Esophagus muscularis mucosa (tissue), 3 donors: ENCODE measurements around the gene TTYH2.

Experiments used
- EP300 ChIP-seq: sonication (generic); formaldehyde crosslinking; IDR thresholded peaks from one replicate; pipeline ENCODE4 v1.6.1; 2017; ENCODE audit warnings: antibody characterized with exemption
- TF ChIP-seq, protein P1 (sequence below), 3 experiments: fragments of 200-600 bp in 2 of 3; fragments of 450-650 bp in 1 of 3; sonication (generic) in 2 of 3; IDR thresholded peaks; one replicate each; pipeline ENCODE4 v1.5.1; 2017 to 2019; ENCODE audit warnings: antibody characterized with exemption in 3 of 3, mild to moderate bottlenecking in 2 of 3, moderate library complexity in 1 of 3

DNA sequence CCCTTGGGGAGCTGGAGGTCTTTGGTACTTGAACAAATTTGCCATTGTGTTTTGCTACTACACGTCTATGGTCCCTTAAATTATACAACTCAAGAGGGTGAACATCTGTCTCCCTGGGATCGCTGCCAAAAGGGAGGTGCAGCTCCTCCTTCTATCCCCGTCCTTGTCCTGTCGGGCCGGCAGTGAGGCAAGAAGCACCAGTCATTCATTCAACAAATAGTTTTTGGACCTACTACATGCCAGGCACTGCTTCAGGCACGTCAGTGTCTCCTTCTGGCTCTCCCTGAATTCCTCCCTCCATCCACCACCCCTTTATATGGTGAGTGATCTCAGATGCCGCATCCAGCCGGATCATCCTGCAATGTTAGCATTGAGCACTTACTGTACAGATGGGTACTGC is 12.1 kb upstream of the TTYH2 start:
- TF ChIP-seq EP300, result no peak
- TF ChIP-seq, protein P1, sequence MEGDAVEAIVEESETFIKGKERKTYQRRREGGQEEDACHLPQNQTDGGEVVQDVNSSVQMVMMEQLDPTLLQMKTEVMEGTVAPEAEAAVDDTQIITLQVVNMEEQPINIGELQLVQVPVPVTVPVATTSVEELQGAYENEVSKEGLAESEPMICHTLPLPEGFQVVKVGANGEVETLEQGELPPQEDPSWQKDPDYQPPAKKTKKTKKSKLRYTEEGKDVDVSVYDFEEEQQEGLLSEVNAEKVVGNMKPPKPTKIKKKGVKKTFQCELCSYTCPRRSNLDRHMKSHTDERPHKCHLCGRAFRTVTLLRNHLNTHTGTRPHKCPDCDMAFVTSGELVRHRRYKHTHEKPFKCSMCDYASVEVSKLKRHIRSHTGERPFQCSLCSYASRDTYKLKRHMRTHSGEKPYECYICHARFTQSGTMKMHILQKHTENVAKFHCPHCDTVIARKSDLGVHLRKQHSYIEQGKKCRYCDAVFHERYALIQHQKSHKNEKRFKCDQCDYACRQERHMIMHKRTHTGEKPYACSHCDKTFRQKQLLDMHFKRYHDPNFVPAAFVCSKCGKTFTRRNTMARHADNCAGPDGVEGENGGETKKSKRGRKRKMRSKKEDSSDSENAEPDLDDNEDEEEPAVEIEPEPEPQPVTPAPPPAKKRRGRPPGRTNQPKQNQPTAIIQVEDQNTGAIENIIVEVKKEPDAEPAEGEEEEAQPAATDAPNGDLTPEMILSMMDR (IDR thresholded peaks at IDR 0.05), result no peak
